IPS-18c (cell line): ENCODE data around the gene KCNAB1.
"Not testable (repeated sequence)": the region's sequence is repeated elsewhere in the genome, so short reads cannot be mapped to it uniquely, and the experiment has no call there.

Experiments used
- H3K4me3 ChIP-seq: 2 replicates; pipeline ENCODE4 v1.7.0; 2013; ENCODE audit warnings: low read depth, mild to moderate bottlenecking, low read length, moderate library complexity; ENCODE audit not compliant: insufficient read depth
- H3K9me3 ChIP-seq: one replicate; pipeline ENCODE4 v1.6.1; 2013; ENCODE audit warnings: mild to moderate bottlenecking, low read length, moderate library complexity; ENCODE audit not compliant: control insufficient read depth, insufficient read depth

The KCNAB1 gene

GRCh38 chr3:156197152-156197551, 76.8 kb downstream of the KCNAB1 start:
- not testable (repeated sequence) for H3K4me3 ChIP-seq, H3K9me3 ChIP-seq

DNA sequence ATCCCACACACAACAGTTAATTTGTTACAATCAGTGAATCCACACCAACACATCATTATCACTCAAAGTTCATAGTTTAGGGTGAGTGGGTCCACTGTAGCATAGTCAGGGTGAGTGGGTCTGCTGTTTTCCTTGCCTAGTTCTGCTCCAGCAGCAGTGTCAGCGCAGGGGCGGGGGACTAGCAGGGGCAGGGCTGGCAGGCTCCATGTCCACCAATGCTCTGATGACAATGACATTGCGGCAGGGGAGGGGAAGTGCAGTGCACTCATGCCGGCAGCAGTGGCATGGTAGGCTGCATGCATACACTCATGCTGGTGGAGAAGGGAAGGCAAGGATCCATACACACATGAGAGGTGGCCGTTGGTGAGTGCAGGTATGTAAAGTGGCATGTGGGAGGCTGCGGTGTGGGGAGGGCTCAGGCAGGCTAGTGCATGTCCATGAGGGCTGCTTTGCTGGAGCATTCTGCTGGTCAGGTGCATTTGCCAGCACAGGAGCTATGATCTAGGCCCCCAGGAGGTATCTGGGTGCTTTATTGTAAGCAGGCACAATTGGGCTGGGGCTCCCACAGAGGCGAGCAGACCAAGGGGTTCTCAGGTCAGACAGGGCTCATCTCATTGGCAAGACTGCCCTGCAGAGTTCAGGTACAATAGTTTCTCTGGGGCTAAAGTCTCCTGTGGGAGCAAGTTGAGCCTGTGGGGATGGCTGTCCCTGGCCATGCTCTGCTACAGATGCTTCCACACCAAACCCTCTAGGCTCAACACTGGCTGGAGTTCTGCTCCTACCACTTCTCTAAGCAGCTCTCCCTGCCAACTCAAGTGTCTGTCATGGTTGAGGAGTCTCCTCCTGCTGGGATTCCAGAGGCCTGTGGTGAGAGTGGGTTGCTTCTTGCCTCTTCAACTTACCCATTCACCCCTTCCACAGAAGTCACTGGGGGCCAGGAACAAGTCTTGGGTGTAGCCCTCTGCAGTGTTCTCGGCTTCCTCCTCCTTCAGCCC, 81.3 kb downstream of the KCNAB1 start:
- H3K9me3 ChIP-seq = no peaks in the 10 kb centered on the region
- no peak overlapping the region for H3K4me3 ChIP-seq

- Histone ChIP-seq H3K4me3 (no peak overlapping the region), H3K9me3 (no peaks in the 10 kb centered on the region)
These were observed 85.8 kb downstream of the KCNAB1 start for GRCh38 chr3:156206157-156206556.

DNA sequence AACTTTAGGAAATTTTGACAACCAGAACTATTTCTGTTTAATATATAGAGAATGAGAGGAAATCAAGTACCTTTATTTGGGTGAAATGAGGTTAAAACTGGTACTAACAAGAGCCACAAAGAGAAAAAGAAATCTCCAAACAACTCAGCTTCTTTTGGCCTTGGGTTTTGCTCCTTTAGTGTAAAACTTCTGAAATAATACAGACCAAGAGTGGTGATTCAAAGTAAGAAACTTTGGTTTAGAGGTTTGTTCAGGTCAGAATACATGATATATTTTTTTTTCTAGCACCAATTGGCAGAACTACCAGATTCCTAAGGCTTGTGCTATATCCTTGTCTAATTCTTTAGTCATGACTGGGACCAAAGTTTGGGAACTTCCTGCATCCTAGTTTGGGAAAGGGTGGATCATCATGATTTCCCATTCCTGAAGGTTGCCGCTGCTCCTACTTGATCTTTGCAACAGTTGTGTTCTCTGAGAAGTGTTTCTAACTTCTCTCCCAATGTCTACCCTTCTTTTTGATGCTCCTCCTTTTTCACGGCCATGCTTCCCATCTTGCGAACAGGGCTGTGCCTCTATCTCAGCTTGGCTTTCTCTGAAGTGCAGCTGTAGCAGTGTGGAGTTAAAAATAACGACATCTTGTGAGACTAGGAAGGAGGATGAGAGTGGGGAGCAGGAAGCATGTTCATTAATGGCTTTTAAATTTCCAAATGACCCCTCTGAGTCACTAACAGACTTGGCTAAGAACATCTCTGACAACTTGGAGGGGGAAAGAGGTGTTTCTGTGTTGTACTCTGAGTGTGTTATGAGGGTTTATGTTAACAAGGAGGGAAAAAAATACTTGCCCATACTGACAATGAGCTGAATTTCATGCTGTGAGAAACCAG, 87.7 kb downstream of the KCNAB1 start:
- Histone ChIP-seq H3K4me3 (no peak overlapping the region), H3K9me3 (no peaks in the 10 kb centered on the region)

- no peak overlapping the region for H3K4me3 ChIP-seq
- H3K9me3 ChIP-seq = no peaks in the 10 kb centered on the region
These were observed 89.4 kb downstream of the KCNAB1 start for GRCh38 chr3:156209631-156210335.

DNA sequence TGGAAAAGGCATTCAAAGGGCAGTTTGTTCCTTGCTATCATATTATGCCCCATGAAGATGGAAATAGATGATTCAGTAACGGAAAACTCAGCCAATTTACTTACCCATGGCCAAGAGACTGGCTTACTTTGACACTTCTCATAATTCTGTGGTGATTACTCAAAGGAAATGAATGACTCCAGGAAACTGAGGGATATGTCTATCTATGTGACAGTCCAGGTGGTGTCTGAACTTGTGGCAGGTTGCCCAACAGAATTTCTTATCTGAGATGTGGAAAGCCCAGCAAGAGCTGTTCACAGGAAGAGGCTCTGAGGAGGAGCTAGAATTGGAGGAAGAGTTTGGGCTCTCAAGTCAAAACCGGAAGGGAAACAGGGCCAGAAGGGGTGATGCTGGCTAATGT, 91.2 kb downstream of the KCNAB1 start:
- H3K9me3 ChIP-seq = no peaks in the 10 kb centered on the region
- H3K4me3 ChIP-seq = no peak overlapping the region

GRCh38 chr3:156214676-156215075, 94.3 kb downstream of the KCNAB1 start:
- Histone ChIP-seq H3K4me3 (no peak overlapping the region), H3K9me3 (no peaks in the 10 kb centered on the region)

DNA sequence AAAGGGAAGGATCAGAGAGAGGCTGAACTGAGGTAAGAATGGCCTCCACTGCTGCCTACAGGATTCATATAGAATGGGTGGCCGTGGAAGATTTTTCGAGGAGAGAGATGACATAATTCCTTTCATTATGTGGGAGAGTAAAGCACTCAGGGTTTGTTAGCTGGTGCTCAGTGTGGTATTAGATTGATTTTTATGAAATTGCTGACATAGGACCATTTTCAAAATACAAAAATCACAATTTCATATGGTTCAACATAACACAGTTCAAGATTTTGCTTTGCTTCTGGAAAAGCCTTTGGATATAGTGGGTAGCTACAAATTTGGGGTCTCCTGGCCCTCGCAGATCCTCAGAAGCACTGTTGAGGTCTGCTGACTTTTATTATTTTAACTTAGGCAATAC, 95.4 kb downstream of the KCNAB1 start:
- Histone ChIP-seq H3K4me3 (no peak overlapping the region), H3K9me3 (no peaks in the 10 kb centered on the region)

- Histone ChIP-seq H3K4me3 (no peak overlapping the region), H3K9me3 (no peaks in the 10 kb centered on the region)
These were observed 95.8 kb downstream of the KCNAB1 start for GRCh38 chr3:156216216-156216615.

- Histone ChIP-seq H3K4me3 (no peak overlapping the region), H3K9me3 (no peaks in the 10 kb centered on the region)
These were observed 96.5 kb downstream of the KCNAB1 start for GRCh38 chr3:156216852-156217251.

GRCh38 chr3:156217674-156218352, 97.4 kb downstream of the KCNAB1 start:
- no peak overlapping the region for H3K4me3 ChIP-seq
- no peaks in the 10 kb centered on the region for H3K9me3 ChIP-seq

GRCh38 chr3:156218353-156218744, 98.0 kb downstream of the KCNAB1 start:
- no peaks in the 10 kb centered on the region for H3K9me3 ChIP-seq
- no peak overlapping the region for H3K4me3 ChIP-seq

- H3K4me3 ChIP-seq, H3K9me3 ChIP-seq: not testable (repeated sequence)
These were observed 102.0 kb downstream of the KCNAB1 start for GRCh38 chr3:156222381-156222780.

- not testable (repeated sequence) for H3K9me3 ChIP-seq, H3K4me3 ChIP-seq
These were observed 103.7 kb downstream of the KCNAB1 start for GRCh38 chr3:156224046-156224445.

DNA sequence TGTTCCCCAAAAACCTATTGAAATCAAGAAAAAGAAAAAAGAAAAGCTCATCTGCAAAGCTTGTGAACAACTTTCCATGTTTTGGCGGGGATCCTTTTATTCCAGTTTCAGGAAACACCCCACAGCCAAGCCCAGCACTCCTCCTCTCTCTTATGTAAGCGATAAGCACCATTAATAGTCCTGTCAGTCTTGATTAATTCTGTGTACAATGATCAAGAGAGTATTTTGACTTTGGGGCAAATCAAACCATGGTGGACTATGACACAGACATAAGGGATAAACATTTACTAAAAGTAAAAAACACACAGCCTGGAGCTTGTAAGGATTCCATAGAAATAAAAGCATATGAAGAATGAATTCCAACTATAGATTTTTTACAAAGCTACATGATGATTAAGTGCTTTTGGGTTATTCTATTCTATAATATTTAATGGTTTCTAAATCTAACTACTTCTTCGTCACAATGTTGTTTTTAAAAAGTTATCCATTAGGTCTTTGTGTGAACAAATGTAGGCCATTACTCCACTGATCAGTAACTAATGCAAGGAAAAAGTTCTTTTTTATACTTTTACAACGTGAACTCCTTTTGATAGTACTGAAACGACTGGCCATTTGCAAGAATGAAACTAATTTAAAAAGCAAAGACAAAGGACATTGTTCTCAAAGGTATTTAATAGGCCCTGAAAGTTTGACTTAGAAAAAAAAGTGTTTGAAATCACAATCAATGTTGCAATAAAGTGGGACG, 106.5 kb downstream of the KCNAB1 start:
- H3K4me3 ChIP-seq = no peak overlapping the region
- no peaks in the 10 kb centered on the region for H3K9me3 ChIP-seq

DNA sequence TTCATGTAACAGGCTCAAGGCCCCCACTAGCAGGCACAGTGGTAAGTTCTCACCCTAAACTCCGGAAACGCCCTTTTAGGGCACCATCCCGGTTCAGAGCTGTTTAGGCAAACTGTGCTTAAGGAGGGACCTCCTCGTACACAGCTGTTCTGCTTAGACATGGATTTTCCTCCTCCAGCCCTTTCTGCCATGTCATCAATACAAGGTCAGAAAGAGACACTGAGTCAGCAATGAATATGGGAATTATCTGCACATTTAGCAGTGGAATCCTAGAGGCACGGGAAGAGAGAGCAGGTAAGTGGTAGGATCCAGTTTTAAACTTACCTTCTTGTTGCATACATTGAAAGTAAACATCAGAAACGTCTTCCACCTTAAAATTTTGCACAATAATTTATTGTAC, 107.3 kb downstream of the KCNAB1 start:
- Histone ChIP-seq H3K9me3 (no peaks in the 10 kb centered on the region), H3K4me3 (no peak overlapping the region)
